CD4-positive, alpha-beta T cell treated with Interleukin-17A for 4 hours (primary cell): ENCODE measurements around the gene FNBP1.

Source experiments
- DNase-seq: peaks from one replicate; pipeline ENCODE4 v3.0.0-alpha.2; 2020; ENCODE audit warnings: mixed read lengths

Gene FNBP1

GRCh38 chr9:129887334-129888292, 155.4 kb downstream of the FNBP1 start:
- DNase-seq: peak; percentile 66

GRCh38 chr9:129886226-129887174, 156.5 kb downstream of the FNBP1 start:
- DNase-seq: peak; percentile 72

GRCh38 chr9:129885670-129886106, 157.3 kb downstream of the FNBP1 start:
- DNase-seq: peak; percentile 94

DNA sequence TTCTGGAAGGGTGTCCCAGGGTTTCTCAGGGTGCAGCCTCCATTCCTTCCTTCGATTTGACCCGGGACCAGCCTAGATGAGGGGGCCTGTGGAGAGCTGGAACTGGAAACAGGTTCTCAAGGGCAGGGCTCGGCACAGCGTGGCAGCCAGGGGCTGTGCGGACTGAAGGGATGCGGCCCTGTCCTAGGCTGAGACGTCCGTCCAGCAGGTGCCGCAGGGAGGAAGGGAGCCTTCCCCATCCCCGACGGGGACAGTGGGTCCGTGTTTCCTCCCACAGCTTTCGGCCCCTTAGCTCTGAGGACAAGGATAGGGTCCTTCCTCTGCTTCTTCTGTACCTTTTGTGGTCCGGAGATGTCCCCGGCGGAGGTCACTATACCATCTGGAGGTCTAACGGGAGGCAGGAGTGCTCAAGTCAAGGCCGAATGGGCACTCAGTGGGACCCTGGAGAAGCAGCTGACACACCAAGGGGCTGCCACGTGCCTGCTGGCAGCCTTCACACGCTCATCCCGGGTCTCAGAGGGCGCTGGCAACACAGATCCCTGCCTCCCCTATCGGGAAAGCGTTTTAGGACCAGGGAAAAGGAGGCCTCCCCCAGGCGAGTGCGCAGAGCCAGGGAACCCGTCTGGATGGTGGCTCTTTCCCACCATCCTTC, 157.8 kb downstream of the FNBP1 start:
- peak; percentile 59 for DNase-seq

GRCh38 chr9:129884220-129885017, 158.6 kb downstream of the FNBP1 start:
- peak; percentile 99 for DNase-seq

- DNase-seq: no peak
Observed at GRCh38 chr9:129881547-129882324, 161.3 kb downstream of the FNBP1 start.

DNA sequence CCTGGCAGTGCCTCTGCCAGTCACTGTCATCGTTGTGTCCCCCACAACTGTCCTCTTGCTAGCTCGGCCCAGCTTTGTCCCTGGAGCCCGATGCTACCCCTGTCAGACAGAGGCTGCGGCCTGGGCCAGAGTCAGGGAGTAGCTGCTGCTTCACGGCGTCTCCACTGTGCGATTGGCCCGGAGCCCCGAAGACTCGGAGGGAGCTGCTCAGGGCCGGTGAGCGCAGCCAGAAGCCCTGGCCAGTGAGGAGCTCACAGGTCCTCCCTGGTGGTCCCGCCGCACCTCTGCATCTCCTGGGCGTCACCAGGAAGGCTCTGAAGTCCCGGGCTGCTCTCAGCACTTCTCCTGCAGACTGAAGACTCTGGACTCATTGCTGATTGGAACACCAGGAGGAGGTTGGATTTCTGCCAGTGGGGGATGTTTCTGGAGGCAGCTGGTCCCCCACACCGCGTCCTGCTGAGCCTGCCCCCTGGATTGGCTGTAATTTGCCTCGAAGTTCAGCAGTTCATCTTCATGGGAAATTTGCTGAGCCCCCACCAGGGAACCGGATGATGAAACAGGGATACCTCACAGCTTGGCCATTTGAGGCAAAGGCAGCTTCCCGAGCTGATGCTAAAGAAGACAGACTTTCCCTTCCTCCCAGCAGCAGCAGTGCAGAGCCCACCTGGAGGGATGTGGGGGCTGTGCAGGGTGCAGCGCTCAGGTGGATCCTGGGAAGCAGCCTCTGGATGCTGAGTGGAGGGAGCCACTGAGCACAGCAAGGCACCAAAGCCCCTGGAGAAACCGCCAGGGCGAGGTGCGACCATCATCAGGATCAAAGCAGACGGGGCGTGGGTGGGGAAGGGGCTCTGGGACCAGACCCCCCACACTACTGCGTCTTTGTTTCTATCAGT, 162.1 kb downstream of the FNBP1 start:
- DNase-seq: no peak

GRCh38 chr9:129879991-129880653, 162.9 kb downstream of the FNBP1 start:
- no peak for DNase-seq

DNA sequence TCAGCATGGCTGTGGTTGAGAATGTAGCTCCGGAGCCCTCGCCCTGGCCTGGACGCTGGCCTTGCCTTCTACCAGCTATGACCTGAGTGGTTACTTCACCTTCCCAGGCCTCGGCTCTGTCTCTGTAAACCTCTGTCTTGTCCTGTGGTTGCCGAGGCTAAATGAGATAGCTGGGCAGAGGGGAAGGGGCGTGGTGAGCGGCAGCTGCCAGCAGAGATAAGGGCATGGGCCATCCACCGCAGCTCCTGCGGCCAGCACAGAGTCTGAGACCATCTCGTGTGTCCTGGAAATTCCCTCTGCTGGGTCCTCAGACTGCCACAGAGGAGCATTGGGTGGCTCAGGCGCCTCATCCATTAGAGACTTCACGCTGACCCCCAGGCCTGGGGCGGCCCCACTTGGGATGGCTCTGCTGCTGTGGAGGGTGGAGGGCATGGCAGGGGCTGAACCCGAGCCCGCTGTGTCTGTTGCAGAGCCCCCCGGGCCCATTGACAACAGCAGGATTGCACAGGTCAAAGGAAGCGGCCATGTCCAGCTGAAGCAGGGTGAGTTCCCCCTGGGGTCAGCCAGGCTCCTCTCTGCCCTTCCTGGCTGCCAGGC, 163.8 kb downstream of the FNBP1 start:
- DNase-seq: no peak

- no peak for DNase-seq
Observed at GRCh38 chr9:129878291-129878690, 164.7 kb downstream of the FNBP1 start.

DNA sequence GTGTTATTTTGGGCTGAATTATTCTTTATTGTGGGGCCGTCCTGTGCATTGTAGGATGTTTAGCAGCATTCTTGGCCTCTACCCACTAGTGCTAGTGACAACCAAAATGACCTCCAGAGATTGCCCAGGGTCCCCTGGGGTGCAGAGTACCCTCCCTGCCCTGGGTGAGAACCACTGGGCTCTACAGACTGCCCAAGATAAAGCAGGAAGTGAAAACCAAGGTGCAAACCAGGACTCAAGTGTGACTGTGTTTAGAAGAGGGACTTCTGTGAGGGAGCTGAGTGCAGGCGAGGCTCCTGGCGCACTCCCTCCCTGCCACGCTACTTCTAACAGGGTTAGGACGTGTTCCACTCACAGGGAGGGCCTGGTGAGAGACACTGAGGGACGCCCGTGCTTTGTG, 166.2 kb downstream of the FNBP1 start:
- no peak for DNase-seq

DNA sequence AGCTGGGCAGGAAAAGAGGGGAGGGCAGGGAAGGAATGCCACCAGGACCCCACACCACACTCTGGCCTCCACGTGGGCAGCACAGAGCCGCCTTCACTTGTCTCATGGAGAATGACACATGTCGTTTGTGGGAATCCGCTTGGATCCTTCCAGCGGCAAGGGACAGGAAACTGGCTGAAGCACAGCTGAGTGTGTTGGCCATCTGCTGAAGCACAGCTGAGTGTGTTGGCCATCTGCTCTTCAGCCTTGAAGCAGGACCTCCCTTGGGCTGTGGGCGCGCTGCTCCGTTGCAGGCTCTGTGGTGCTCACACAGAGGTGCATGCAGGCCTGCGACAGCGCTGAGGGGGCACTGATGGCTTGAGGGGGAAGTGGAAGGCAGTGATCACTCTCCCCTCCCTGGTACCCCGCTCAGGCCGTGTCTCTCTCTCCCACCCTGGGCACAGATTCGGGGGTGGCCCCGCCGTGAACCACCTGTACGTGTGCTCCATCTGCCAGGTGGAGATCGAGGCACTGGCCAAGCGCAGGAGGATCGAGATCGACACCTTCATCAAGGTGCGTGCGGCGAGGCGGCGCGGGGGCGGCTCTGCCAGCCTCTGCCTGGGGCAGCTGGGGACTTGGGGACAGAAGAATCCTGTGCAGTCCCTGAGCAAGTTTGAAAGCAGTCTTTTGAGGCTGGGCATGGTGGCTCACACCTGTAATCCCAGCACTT, 167.1 kb downstream of the FNBP1 start:
- DNase-seq: no peak

- peak; percentile 27 for DNase-seq
Observed at GRCh38 chr9:129875181-129875611, 167.8 kb downstream of the FNBP1 start.

DNA sequence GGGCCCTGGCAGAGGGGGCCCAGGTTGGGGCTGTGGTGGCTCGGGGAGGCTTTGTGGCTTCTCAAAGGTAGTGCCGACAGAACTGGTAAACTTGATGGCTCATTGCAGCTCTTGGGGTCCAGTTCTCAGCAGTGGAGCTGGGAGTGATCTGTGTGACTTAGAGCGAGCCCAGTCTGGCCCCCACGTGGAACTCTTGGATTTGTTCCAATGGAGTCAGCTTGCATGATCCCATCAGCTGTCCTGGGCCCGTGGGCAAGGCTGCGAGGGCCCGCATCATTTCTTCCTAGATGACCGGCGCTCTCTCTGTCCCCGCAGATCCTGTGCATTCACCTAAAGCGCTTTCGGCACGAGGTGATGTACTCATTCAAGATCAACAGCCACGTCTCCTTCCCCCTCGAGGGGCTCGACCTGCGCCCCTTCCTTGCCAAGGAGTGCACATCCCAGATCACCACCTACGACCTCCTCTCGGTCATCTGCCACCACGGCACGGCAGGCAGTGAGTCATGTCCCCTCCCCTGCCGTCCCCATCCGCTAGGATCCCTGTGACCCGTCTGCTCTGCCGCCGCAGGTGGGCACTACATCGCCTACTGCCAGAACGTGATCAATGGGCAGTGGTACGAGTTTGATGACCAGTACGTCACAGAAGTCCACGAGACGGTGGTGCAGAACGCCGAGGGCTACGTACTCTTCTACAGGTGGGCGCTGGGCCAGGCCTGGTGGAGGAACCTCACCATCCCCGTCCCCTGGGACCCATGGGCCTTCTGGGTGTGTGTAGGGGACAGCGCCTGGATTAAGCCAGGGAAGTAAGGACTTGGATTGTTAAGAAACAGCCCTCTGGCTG, 168.5 kb downstream of the FNBP1 start:
- DNase-seq: no peak

- no peak for DNase-seq
Observed at GRCh38 chr9:129873563-129874190, 169.3 kb downstream of the FNBP1 start.

GRCh38 chr9:129871046-129871445, 171.9 kb downstream of the FNBP1 start:
- no peak for DNase-seq
